NCI-H510A treated with DMSO at 0.1 percent for 48 hours (cell line): ENCODE measurements around the gene GPR141.

Experiments used
- DNase-seq: peaks from one replicate; lab custom pipeline; 2025; lab: John Stamatoyannopoulos, UW

Gene GPR141

DNA sequence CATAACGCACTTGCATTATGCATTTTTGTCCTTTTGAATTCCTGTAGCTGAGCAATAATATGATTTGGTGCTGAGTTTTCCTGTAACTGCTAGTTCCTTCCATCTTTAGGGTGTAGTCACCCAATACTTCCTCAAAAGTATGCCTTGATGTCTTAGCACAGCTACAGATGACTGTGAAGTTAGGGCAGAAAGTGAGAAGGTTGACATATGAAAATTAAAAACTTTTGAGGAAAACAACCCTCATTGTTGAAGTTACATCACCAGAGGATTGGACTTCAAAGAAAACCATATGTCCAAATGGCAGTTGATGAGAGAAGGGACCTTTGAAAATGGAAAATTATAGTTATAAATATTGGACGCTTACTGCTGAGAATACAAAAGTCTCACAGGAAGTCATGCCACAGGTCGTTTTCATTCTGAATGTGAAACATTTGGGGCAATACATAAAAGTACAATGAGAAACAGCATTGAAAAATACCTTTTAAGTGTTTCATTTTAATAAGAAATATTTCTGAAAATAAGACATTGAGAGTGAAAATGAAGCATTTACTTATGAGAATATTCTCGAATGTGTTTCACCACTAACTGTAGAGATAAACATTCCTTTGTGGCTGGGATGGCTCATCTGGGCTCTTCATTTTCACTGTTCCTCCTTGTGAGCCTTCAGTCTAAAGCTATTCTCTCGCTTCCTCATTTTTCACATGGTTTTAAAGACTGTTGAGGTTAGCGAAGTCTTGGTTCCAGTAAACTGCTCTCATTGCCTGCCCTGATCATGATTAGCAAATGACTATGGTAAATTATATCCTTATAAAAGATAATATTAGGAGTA is 103.4 kb downstream of the GPR141 start:
- no peak for DNase-seq
